Gastroesophageal sphincter (tissue), 3 donors: Measurements from ENCODE around the gene TCF4.

Experiments
- POLR2A ChIP-seq, 2 donors: fragments of 450-650 bp; IDR thresholded peaks; one replicate each; pipeline ENCODE4 v1.6.1; 2017; ENCODE audit warnings: antibody characterized with exemption in 2 of 2, mild to moderate bottlenecking in 2 of 2, moderate library complexity in 1 of 2
- POLR2AphosphoS5 ChIP-seq: sonication (generic); formaldehyde crosslinking; IDR thresholded peaks from one replicate; pipeline ENCODE4 v1.6.1; 2017; ENCODE audit warnings: antibody characterized with exemption
- TF ChIP-seq, protein P1 (sequence below), 4 experiments: fragments of 200-600 bp in 2 of 4; fragments of 450-650 bp in 2 of 4; sonication (generic) in 1 of 4; IDR thresholded peaks; one replicate each; pipeline ENCODE4 v1.5.1; 2017 to 2019; ENCODE audit warnings: antibody characterized with exemption in 4 of 4, mild to moderate bottlenecking in 2 of 4, moderate library complexity in 2 of 4

DNA sequence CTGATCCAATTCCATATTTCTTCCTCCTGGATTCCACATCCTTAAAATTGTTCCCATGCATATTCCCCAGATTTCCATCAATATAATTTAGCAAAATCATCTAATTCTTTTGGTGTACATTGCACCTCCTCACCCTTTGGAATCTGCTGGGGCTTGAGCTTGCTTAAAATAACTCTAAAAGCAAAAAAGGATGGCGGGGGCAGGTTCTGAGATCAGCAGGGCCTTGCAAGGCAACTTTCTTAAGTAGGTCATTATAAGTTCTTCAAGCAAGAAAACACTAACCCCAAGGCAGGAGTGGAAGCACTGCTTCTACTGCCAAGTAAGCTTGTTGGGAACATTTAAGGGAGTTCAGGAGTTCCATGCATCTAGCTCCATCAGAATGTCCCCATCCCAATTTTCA lies 374.4 kb downstream of the TCF4 start:
- TF ChIP-seq, protein P1, sequence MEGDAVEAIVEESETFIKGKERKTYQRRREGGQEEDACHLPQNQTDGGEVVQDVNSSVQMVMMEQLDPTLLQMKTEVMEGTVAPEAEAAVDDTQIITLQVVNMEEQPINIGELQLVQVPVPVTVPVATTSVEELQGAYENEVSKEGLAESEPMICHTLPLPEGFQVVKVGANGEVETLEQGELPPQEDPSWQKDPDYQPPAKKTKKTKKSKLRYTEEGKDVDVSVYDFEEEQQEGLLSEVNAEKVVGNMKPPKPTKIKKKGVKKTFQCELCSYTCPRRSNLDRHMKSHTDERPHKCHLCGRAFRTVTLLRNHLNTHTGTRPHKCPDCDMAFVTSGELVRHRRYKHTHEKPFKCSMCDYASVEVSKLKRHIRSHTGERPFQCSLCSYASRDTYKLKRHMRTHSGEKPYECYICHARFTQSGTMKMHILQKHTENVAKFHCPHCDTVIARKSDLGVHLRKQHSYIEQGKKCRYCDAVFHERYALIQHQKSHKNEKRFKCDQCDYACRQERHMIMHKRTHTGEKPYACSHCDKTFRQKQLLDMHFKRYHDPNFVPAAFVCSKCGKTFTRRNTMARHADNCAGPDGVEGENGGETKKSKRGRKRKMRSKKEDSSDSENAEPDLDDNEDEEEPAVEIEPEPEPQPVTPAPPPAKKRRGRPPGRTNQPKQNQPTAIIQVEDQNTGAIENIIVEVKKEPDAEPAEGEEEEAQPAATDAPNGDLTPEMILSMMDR (IDR thresholded peaks at IDR 0.05), result no peak
- TF ChIP-seq POLR2AphosphoS5 (no peak), POLR2A (IDR thresholded peaks at IDR 0.05) (no peak)
